H9 (cell line): ENCODE results near the gene NUMA1. TPM values are rescaled to one million over a fixed set of nuclear protein-coding genes. Genes with fewer than 3 reads are reported as not detected.

Experiments
- DNase-seq: peaks from one replicate; pipeline ENCODE4 v3.0.0-alpha.2; 2017
- H2AFZ ChIP-seq: one replicate; pipeline ENCODE4 v1.6.1; 2013; ENCODE audit warnings: mild to moderate bottlenecking, low read length, control low read depth, moderate library complexity
- H2AK5ac ChIP-seq: 2 replicates; pipeline ENCODE4 v1.6.1; 2013; ENCODE audit warnings: low read length, control low read depth, mixed read lengths; ENCODE audit not compliant: insufficient read length
- H2BK120ac ChIP-seq: one replicate; pipeline ENCODE4 v1.6.1; 2013; ENCODE audit warnings: low read depth, mild to moderate bottlenecking, low read length, control low read depth, inconsistent platforms; ENCODE audit not compliant: poor library complexity, severe bottlenecking
- H2BK12ac ChIP-seq: 2 replicates; pipeline ENCODE4 v1.6.1; 2013; ENCODE audit warnings: low read length, control low read depth, mixed read lengths, low read depth; ENCODE audit not compliant: insufficient read length
- H2BK15ac ChIP-seq: 2 replicates; pipeline ENCODE4 v1.6.1; 2013; ENCODE audit warnings: low read depth, low read length, control low read depth
- H2BK20ac ChIP-seq: one replicate; pipeline ENCODE4 v1.6.1; 2013; ENCODE audit warnings: low read depth, mild to moderate bottlenecking, low read length, control low read depth, inconsistent platforms; ENCODE audit not compliant: poor library complexity, severe bottlenecking
- H2BK5ac ChIP-seq: 2 replicates; pipeline ENCODE4 v1.6.1; 2013; ENCODE audit warnings: low read length, control low read depth, mixed read lengths; ENCODE audit not compliant: insufficient read length
- H3K14ac ChIP-seq: 2 replicates; pipeline ENCODE4 v1.6.1; 2013; ENCODE audit warnings: low read length, control low read depth; ENCODE audit not compliant: insufficient read depth
- H3K18ac ChIP-seq: 2 replicates; pipeline ENCODE4 v1.6.1; 2013; ENCODE audit warnings: low read depth, mild to moderate bottlenecking, mixed read lengths, low read length, control low read depth; ENCODE audit not compliant: insufficient read length
- H3K23ac ChIP-seq: 2 replicates; pipeline ENCODE4 v1.6.1; 2013; ENCODE audit warnings: low read length, control low read depth, mixed read lengths, low read depth; ENCODE audit not compliant: insufficient read length
- H3K23me2 ChIP-seq: 2 replicates; pipeline ENCODE4 v1.6.1; 2013; ENCODE audit warnings: low read depth, mild to moderate bottlenecking, mixed read lengths, low read length, control low read depth; ENCODE audit not compliant: insufficient read length, poor library complexity, severe bottlenecking
- H3K27ac ChIP-seq: 2 replicates; pipeline ENCODE4 v1.5.1; 2013; ENCODE audit warnings: low read length, control low read depth, mixed read lengths, low read depth; ENCODE audit not compliant: insufficient read length
- H3K27me3 ChIP-seq: 2 replicates; pipeline ENCODE4 v1.6.1; 2013; ENCODE audit warnings: low read length, control low read depth, inconsistent platforms; ENCODE audit not compliant: insufficient read depth
- H3K4ac ChIP-seq: 2 replicates; pipeline ENCODE4 v1.6.1; 2013; ENCODE audit warnings: low read depth, mild to moderate bottlenecking, control low read depth, inconsistent platforms, low read length, moderate library complexity
- H3K4me1 ChIP-seq: 2 replicates; pipeline ENCODE4 v1.6.1; 2013; ENCODE audit warnings: low read length, control low read depth, inconsistent platforms; ENCODE audit not compliant: insufficient read depth
- H3K4me2 ChIP-seq: 2 replicates; pipeline ENCODE4 v1.6.1; 2013; ENCODE audit warnings: low read length, control low read depth, mixed read lengths; ENCODE audit not compliant: insufficient read length, insufficient read depth
- H3K56ac ChIP-seq: 2 replicates; pipeline ENCODE4 v1.6.1; 2013; ENCODE audit warnings: low read depth, mild to moderate bottlenecking, mixed read lengths, low read length, control low read depth; ENCODE audit not compliant: insufficient read length
- H3K79me1 ChIP-seq: 2 replicates; pipeline ENCODE4 v1.6.1; 2013; ENCODE audit warnings: low read depth, mild to moderate bottlenecking, moderate library complexity, low read length, control low read depth, inconsistent platforms; ENCODE audit not compliant: insufficient read depth, poor library complexity, severe bottlenecking
- H3K79me2 ChIP-seq: 2 replicates; pipeline ENCODE4 v1.6.1; 2013; ENCODE audit warnings: low read length, control low read depth, inconsistent platforms; ENCODE audit not compliant: insufficient read depth
- H3K9ac ChIP-seq: 2 replicates; pipeline ENCODE4 v1.6.1; 2013; ENCODE audit warnings: low read length, control low read depth, mixed read lengths; ENCODE audit not compliant: insufficient read length; ENCODE audit errors: extremely low read depth
- H3K9me3 ChIP-seq: one replicate; pipeline ENCODE4 v1.6.1; 2013; ENCODE audit warnings: low read depth, low read length, inconsistent platforms; ENCODE audit not compliant: control insufficient read depth
- H3T11ph ChIP-seq: one replicate; pipeline ENCODE4 v1.6.1; 2013; ENCODE audit warnings: mild to moderate bottlenecking, low read length, control low read depth, inconsistent platforms
- H4K20me1 ChIP-seq: one replicate; pipeline ENCODE4 v1.6.1; 2013; ENCODE audit not compliant: control insufficient read depth, insufficient read length, insufficient read depth
- H4K5ac ChIP-seq: 2 replicates; pipeline ENCODE4 v1.6.1; 2013; ENCODE audit warnings: low read depth, mild to moderate bottlenecking, mixed read lengths, low read length, control low read depth; ENCODE audit not compliant: insufficient read length
- H4K8ac ChIP-seq: replicated peaks from 2 replicates; pipeline ENCODE4 v1.6.1; 2013; ENCODE audit warnings: low read length, control low read depth, mixed read lengths, low read depth; ENCODE audit not compliant: insufficient read length
- H4K91ac ChIP-seq: 2 replicates; pipeline ENCODE4 v1.6.1; 2013; ENCODE audit warnings: low read depth, mild to moderate bottlenecking, moderate library complexity, mixed read lengths, low read length, control low read depth; ENCODE audit not compliant: insufficient read length
- H3K27ac Mint-ChIP-seq, 3 experiments: 2 replicates in 2 of 3; 3 replicates in 1 of 3; pipeline ENCODE4 v1.8.0; 2020 to 2021; ENCODE audit warnings: mixed read lengths in 3 of 3, mild to moderate bottlenecking in 1 of 3, moderate library complexity in 1 of 3
- H3K27me3 Mint-ChIP-seq: 2 replicates; pipeline ENCODE4 v1.8.0; 2021; ENCODE audit warnings: low read depth, mild to moderate bottlenecking, moderate library complexity, mixed read lengths
- H3K36me3 Mint-ChIP-seq, 3 experiments: 2 replicates in 2 of 3; 3 replicates in 1 of 3; pipeline ENCODE4 v1.8.0; 2020 to 2021; ENCODE audit warnings: low read depth in 3 of 3, mixed read lengths in 3 of 3; ENCODE audit not compliant: insufficient read depth in 1 of 3
- H3K4me1 Mint-ChIP-seq, 2 experiments: 2 replicates each; pipeline ENCODE4 v1.8.0; 2020; ENCODE audit warnings: mixed read lengths in 2 of 2
- H3K4me3 Mint-ChIP-seq, 2 experiments: 2 replicates in 1 of 2; 3 replicates in 1 of 2; pipeline ENCODE4 v1.8.0; 2020 to 2021; ENCODE audit warnings: mild to moderate bottlenecking in 2 of 2, mixed read lengths in 2 of 2, moderate library complexity in 1 of 2
- H3K9me3 Mint-ChIP-seq, 2 experiments: 2 replicates in 1 of 2; 3 replicates in 1 of 2; pipeline ENCODE4 v1.8.0; 2020; ENCODE audit warnings: mild to moderate bottlenecking in 2 of 2, mixed read lengths in 2 of 2, moderate library complexity in 1 of 2
- CTCF ChIP-seq: fragments of 200-600 bp; sonication (generic); conservative IDR thresholded peaks from 3 replicates; pipeline ENCODE4 v1.8.0; 2021; ENCODE audit warnings: antibody characterized with exemption, mild to moderate bottlenecking
- WGBS: extraction: QIAGEN DNeasy Blood & Tissue Kit; methylation state at CpG from one replicate; pipeline ENCODE4 v1.1.7; 2013; ENCODE audit warnings: missing lambda C conversion rate, low lambda C conversion rate, mixed read lengths; ENCODE audit not compliant: insufficient read length; ENCODE audit errors: extremely low coverage; 5-methylcytosine and 5-hydroxymethylcytosine counted together
- total RNA-seq: library from RNA; stranded (reverse); gene quantifications from 2 replicates; pipeline ENCODE4 v1.2.1, GENCODE V29; 2021

Gene NUMA1
- total RNA-seq, 1 experiment from 2014 or later = 136 TPM

- DNase-seq = no peak
- Histone ChIP-seq H3K79me2 (no peaks in the 10 kb centered on the region), H2AK5ac (no peak overlapping the region), H3T11ph (no peak overlapping the region), H2AFZ (no peak overlapping the region), H2BK15ac (no peak overlapping the region), H3K4me1 (no peaks in the 10 kb centered on the region), H3K27me3 (no peaks in the 10 kb centered on the region), H3K9ac (no peak overlapping the region), H3K18ac (no peak overlapping the region), H3K9me3 (peaks cover 10% of the 10 kb centered on the region), H3K27ac (no peak overlapping the region), H3K79me1 (no peaks in the 10 kb centered on the region), H2BK5ac (no peak overlapping the region), H4K5ac (no peak overlapping the region), H3K14ac (no peak overlapping the region), H3K4me2 (no peak overlapping the region), H2BK12ac (no peak overlapping the region), H4K20me1 (no peaks in the 10 kb centered on the region), H4K91ac (no peak overlapping the region), H3K23me2 (no peaks in the 10 kb centered on the region), H3K4ac (no peak overlapping the region), H2BK20ac (no peak overlapping the region), H4K8ac (no peak overlapping the region), H2BK120ac (no peak overlapping the region), H3K23ac (no peak overlapping the region), H3K56ac (no peak overlapping the region)
- Mint-ChIP-seq H3K4me1 (no peaks in the 10 kb centered on the region), H3K9me3 (peaks cover 30 to 54% of the 10 kb centered on the region in 2 experiments), H3K36me3 (peaks cover 8 to 17% (median 8%) of the 10 kb centered on the region in 3 experiments; a peak in 6 of 7 replicates), H3K27me3 (peaks cover 40% of the 10 kb centered on the region), H3K4me3 (no peak overlapping the region), H3K27ac (no peak overlapping the region)
- WGBS = no CpG with 5 or more reads among the region's 1 CpG
- no peak for TF ChIP-seq CTCF
Measured at GRCh38 chr11:72125956-72126355, 45.6 kb upstream of the NUMA1 start.
